ENCODE results near the gene DOCK9. TPM values are rescaled to one million over a fixed set of nuclear protein-coding genes. Genes with fewer than 3 reads are reported as not detected.

Gene DOCK9
- total and polyA plus RNA-seq, 2 donors (not counting 1 experiment from before 2014, with no cell fraction given) = 18.5 to 28.0 TPM

- H3K4me3 ChIP-seq (ENCODE audit: control extremely low read depth in 1 of 5, extremely low read depth in 1 of 5, insufficient read depth in 1 of 5, low read depth in 2 of 5, low read length in 4 of 5) = no peak overlapping the region
- H3K9ac ChIP-seq (ENCODE audit: low read length) = no peak overlapping the region
- Mint-ChIP-seq H3K4me1 (no peaks in the 10 kb centered on the region), H3K27me3 (no peaks in the 10 kb centered on the region), H3K27ac (no peak overlapping the region), H3K9me3 (ENCODE audit: insufficient read depth) (no peaks in the 10 kb centered on the region), H3K4me3 (no peak overlapping the region)
- 91% methylated on average over 6 of the region's 6 CpGs for WGBS (ENCODE audit: insufficient coverage)
- TF ChIP-seq CTCF (IDR thresholded peaks at IDR 0.05) (no peak), EZH2 (IDR thresholded peaks at IDR 0.05; ENCODE audit: borderline replicate concordance, insufficient read depth, low read depth, low read length, poor library complexity, severe bottlenecking) (no peak)
- ChIA-PET CTCF (interaction anchor here (0.5 kb wide), 1 partner anchor 39 kb away, joined by 3 read pairs; no protein-coding TSS in a partner anchor), POLR2A (no interaction called here)
- no peak overlapping the region for H2AFZ ChIP-seq (ENCODE audit: insufficient read depth, low read depth, low read length, poor library complexity, severe bottlenecking)
- no peaks in the 10 kb centered on the region for H3K27me3 ChIP-seq (replicated peaks in 1 of 4; ENCODE audit: control extremely low read depth in 1 of 4, control insufficient read depth in 3 of 4, insufficient read depth in 4 of 4, low read length in 3 of 4)
- no peaks in the 10 kb centered on the region for H3K4me1 ChIP-seq (ENCODE audit: control insufficient read depth in 2 of 2, insufficient read depth in 2 of 2, low read length in 2 of 2)
- DNase-seq = no peak
- no peak for ATAC-seq (ENCODE audit: low read depth)
- H3K27ac ChIP-seq (ENCODE audit: low read length in 2 of 2) = no peak overlapping the region
- H3K36me3 ChIP-seq (replicated peaks in 1 of 2; ENCODE audit: control extremely low read depth in 1 of 2, control insufficient read depth in 1 of 2, extremely low read depth in 1 of 2, insufficient read depth in 2 of 2, low read length in 1 of 2) = no peaks in the 10 kb centered on the region
- intact Hi-C loops (cut with micrococcal nuclease) = no loop called here
- no peaks in the 10 kb centered on the region for H3K79me2 ChIP-seq (ENCODE audit: control insufficient read depth, insufficient read depth, low read length)
- peaks cover 1 to 11% (median 6%) of the 10 kb centered on the region in 3 donors for H3K9me3 ChIP-seq (ENCODE audit: control extremely low read depth in 1 of 3, control insufficient read depth in 2 of 3, insufficient read depth in 1 of 3, low read length in 2 of 3)
- H3K4me2 ChIP-seq (replicated peaks; ENCODE audit: low read depth, low read length, poor library complexity, severe bottlenecking) = no peak overlapping the region
- no peaks in the 10 kb centered on the region for H4K20me1 ChIP-seq (ENCODE audit: control insufficient read depth, insufficient read depth, low read length, poor library complexity, severe bottlenecking)
Observed at GRCh38 chr13:98937911-98938381, 39.9 kb downstream of the DOCK9 start.

- intact Hi-C loops (cut with micrococcal nuclease) = no loop called here
- DNase-seq (no peak), ATAC-seq (ENCODE audit: low read depth) (no peak)
- no peaks in the 10 kb centered on the region for H3K79me2 ChIP-seq (ENCODE audit: control insufficient read depth, insufficient read depth, low read length)
- Mint-ChIP-seq H3K9me3 (ENCODE audit: insufficient read depth) (no peaks in the 10 kb centered on the region), H3K27me3 (no peaks in the 10 kb centered on the region), H3K4me3 (no peak overlapping the region), H3K27ac (no peak overlapping the region), H3K4me1 (peaks cover 8% of the 10 kb centered on the region)
- H3K27ac ChIP-seq (ENCODE audit: low read length in 2 of 2) = no peak overlapping the region
- WGBS (ENCODE audit: insufficient coverage) = 100% methylated on average over 2 of the region's 3 CpGs
- H2AFZ ChIP-seq (ENCODE audit: insufficient read depth, low read depth, low read length, poor library complexity, severe bottlenecking) = no peak overlapping the region
- H4K20me1 ChIP-seq (ENCODE audit: control insufficient read depth, insufficient read depth, low read length, poor library complexity, severe bottlenecking) = no peaks in the 10 kb centered on the region
- no peak overlapping the region for H3K9ac ChIP-seq (ENCODE audit: low read length)
- no peak overlapping the region for H3K4me3 ChIP-seq (ENCODE audit: control extremely low read depth in 1 of 5, extremely low read depth in 1 of 5, insufficient read depth in 1 of 5, low read depth in 2 of 5, low read length in 4 of 5)
- peaks cover 0 to 4% of the 10 kb centered on the region in 2 donors for H3K4me1 ChIP-seq (ENCODE audit: control insufficient read depth in 2 of 2, insufficient read depth in 2 of 2, low read length in 2 of 2)
- no peak overlapping the region for H3K4me2 ChIP-seq (replicated peaks; ENCODE audit: low read depth, low read length, poor library complexity, severe bottlenecking)
- peaks cover 1 to 11% (median 6%) of the 10 kb centered on the region in 3 donors for H3K9me3 ChIP-seq (ENCODE audit: control extremely low read depth in 1 of 3, control insufficient read depth in 2 of 3, insufficient read depth in 1 of 3, low read length in 2 of 3)
- CTCF ChIA-PET = no interaction called here
- POLR2A ChIA-PET = no interaction called here
- H3K27me3 ChIP-seq (replicated peaks in 1 of 4; ENCODE audit: control extremely low read depth in 1 of 4, control insufficient read depth in 3 of 4, insufficient read depth in 4 of 4, low read length in 3 of 4) = no peaks in the 10 kb centered on the region
- no peak for TF ChIP-seq EZH2 (IDR thresholded peaks at IDR 0.05; ENCODE audit: borderline replicate concordance, insufficient read depth, low read depth, low read length, poor library complexity, severe bottlenecking)
- TF ChIP-seq CTCF (IDR thresholded peaks at IDR 0.05) = no peak
- no peaks in the 10 kb centered on the region for H3K36me3 ChIP-seq (replicated peaks in 1 of 2; ENCODE audit: control extremely low read depth in 1 of 2, control insufficient read depth in 1 of 2, extremely low read depth in 1 of 2, insufficient read depth in 2 of 2, low read length in 1 of 2)
Observed at GRCh38 chr13:98934243-98934642, 43.6 kb downstream of the DOCK9 start.
